K562 (cell line): ENCODE measurements around the gene CRY2. TPM values are rescaled to one million over a fixed set of nuclear protein-coding genes. Genes with fewer than 3 reads are reported as not detected.

Experiments used
- CREM ChIP-seq: IDR thresholded peaks from 2 replicates; pipeline ENCODE4 v1.6.1; 2014; ENCODE audit warnings: antibody characterized with exemption, low read depth
- EGR1 ChIP-seq: fragments of 450-650 bp; conservative IDR thresholded peaks from 2 replicates; pipeline ENCODE4 v1.6.1; 2017; ENCODE audit warnings: mild to moderate bottlenecking
- EZH2 ChIP-seq: IDR thresholded peaks from 2 replicates; pipeline ENCODE4 v1.6.1; 2012; ENCODE audit warnings: low read depth, mild to moderate bottlenecking, inconsistent platforms, low read length, borderline replicate concordance
- FOXJ3 ChIP-seq: sonication (generic); formaldehyde crosslinking; IDR thresholded peaks from 2 replicates; pipeline ENCODE4 v1.4.0; 2020; ENCODE audit warnings: mild to moderate bottlenecking, missing genetic modification reagents
- FOXK1 ChIP-seq: sonication (generic); formaldehyde crosslinking; IDR thresholded peaks from 2 replicates; pipeline ENCODE4 v1.8.0; 2022; ENCODE audit warnings: missing genetic modification reagents, mild to moderate bottlenecking, borderline replicate concordance
- HNRNPLL ChIP-seq: fragments of 200-400 bp; formaldehyde crosslinking; IDR thresholded peaks from 2 replicates; pipeline ENCODE4 v1.6.1; 2017; ENCODE audit warnings: low read length, low read depth, mild to moderate bottlenecking; ENCODE audit not compliant: poor library complexity, severe bottlenecking
- KLF16 ChIP-seq: IDR thresholded peaks from 2 replicates; pipeline ENCODE4 v1.6.1; 2016; ENCODE audit warnings: antibody characterized with exemption
- MAZ ChIP-seq, 2 experiments: fragments of 450-650 bp in 1 of 2; sonication (generic) in 1 of 2; formaldehyde crosslinking; IDR thresholded peaks in 1 of 2; conservative IDR thresholded peaks in 1 of 2; 2 replicates each; pipeline versions ENCODE4 v1.4.0 to v1.5.0; 2020; ENCODE audit warnings: mild to moderate bottlenecking in 1 of 2, missing genetic modification reagents in 1 of 2
- MCM3 ChIP-seq: fragments of 450-650 bp; IDR thresholded peaks from 2 replicates; pipeline ENCODE4 v1.6.1; 2016
- MCM5 ChIP-seq: fragments of 450-650 bp; IDR thresholded peaks from 2 replicates; pipeline ENCODE4 v1.6.1; 2016; ENCODE audit warnings: low read depth
- MYC ChIP-seq, 2 experiments: fragments of 250-450 bp in 1 of 2; sonication (Bioruptor Pico) in 1 of 2; IDR thresholded peaks; 2 replicates each; pipeline versions ENCODE4 v1.5.1 to v1.6.1; 2012 to 2021; ENCODE audit warnings: low read depth in 2 of 2, borderline replicate concordance in 1 of 2, improper control_type of control experiment in 1 of 2, low read length in 1 of 2, mild to moderate bottlenecking in 1 of 2, moderate library complexity in 1 of 2
- RB1 ChIP-seq: fragments of 450-650 bp; IDR thresholded peaks from 2 replicates; pipeline ENCODE4 v1.6.1; 2017; ENCODE audit warnings: low read depth, mild to moderate bottlenecking
- SIN3B ChIP-seq: fragments of 450-650 bp; IDR thresholded peaks from 2 replicates; pipeline ENCODE4 v1.6.1; 2017; ENCODE audit warnings: low read depth, mild to moderate bottlenecking, moderate library complexity
- SP1 ChIP-seq: sonication (generic); formaldehyde crosslinking; IDR thresholded peaks from 2 replicates; pipeline ENCODE4 v1.8.1; 2022; ENCODE audit warnings: mild to moderate bottlenecking, missing genetic modification reagents
- SRF ChIP-seq, 2 experiments: fragments of 250-450, 450-650 bp in 1 of 2; sonication (Bioruptor Pico) in 1 of 2; sonication (generic) in 1 of 2; formaldehyde crosslinking; IDR thresholded peaks; 2 replicates each; pipeline versions ENCODE4 v1.5.0 to v1.5.1; 2020 to 2022; ENCODE audit warnings: mild to moderate bottlenecking in 1 of 2, missing genetic modification reagents in 1 of 2
- ZBED1 ChIP-seq: IDR thresholded peaks from 2 replicates; pipeline ENCODE4 v1.6.1; 2014
- ZNF121 ChIP-seq: sonication (generic); formaldehyde crosslinking; conservative IDR thresholded peaks from 2 replicates; pipeline ENCODE4 v1.8.0; 2022; ENCODE audit warnings: missing genetic modification reagents
- ZNF146 ChIP-seq: IDR thresholded peaks from one replicate; pipeline ENCODE4 v1.6.1; 2018; ENCODE audit warnings: missing compliant biosample characterization; ENCODE audit not compliant: unreplicated experiment
- ZNF175 ChIP-seq: fragments of 200-800 bp; sonication (Bioruptor generic); IDR thresholded peaks from 2 replicates; pipeline ENCODE4 v1.6.1; 2016; ENCODE audit warnings: low read depth, mild to moderate bottlenecking, missing genetic modification characterization, missing compliant biosample characterization
- polyA plus RNA-seq, 8 experiments: library from polyadenylated mRNA; depleted of rRNA in 4 of 8; stranded (reverse) in 5 of 8; unstranded in 3 of 8; fragments of >200 nt; fragmentation: Nextera tagmentation in 2 of 8; fragmentation: Illumina TruSeq in 1 of 8; extraction: Ambion mirVana in 2 of 8; extraction: Trizol in 1 of 8; gene quantifications; 2 replicates each; pipeline versions ENCODE4 v1.2.1 to v1.2.3, GENCODE V29; 2011 to 2014; ENCODE audit warnings: inconsistent platforms in 1 of 8, missing spikeins in 1 of 8
- total RNA-seq, 7 experiments: library from RNA; depleted of rRNA in 6 of 7; stranded (reverse); fragments of >200 nt in 6 of 7; fragmentation: Illumina TruSeq in 2 of 7; extraction: Trizol in 2 of 7; gene quantifications; 2 replicates each; pipeline versions ENCODE4 v1.2.1 to v1.2.3, GENCODE V29; 2011 to 2021; ENCODE audit warnings: low replicate concordance in 1 of 7
- TF ChIP-seq, protein P1 (sequence below): fragments of 450-650 bp; IDR thresholded peaks from 2 replicates; pipeline ENCODE4 v1.6.1; 2018; ENCODE audit not compliant: partially characterized antibody
- TF ChIP-seq, protein P2 (sequence below): sonication (generic); formaldehyde crosslinking; IDR thresholded peaks from 2 replicates; pipeline ENCODE4 v1.8.0; 2022; ENCODE audit warnings: mild to moderate bottlenecking, missing genetic modification reagents
- TF ChIP-seq, protein P3 (sequence below), 2 experiments: fragments of 450-650 bp; IDR thresholded peaks; 2 replicates each; pipeline ENCODE4 v1.6.1; 2016

CRY2 gene
- total and polyA plus RNA-seq, 9 of the 15 experiments (the other 6 are each of a cell fraction or from before 2014, with no cell fraction given), result 2.3 to 23.9 (median 14.8) TPM

DNA sequence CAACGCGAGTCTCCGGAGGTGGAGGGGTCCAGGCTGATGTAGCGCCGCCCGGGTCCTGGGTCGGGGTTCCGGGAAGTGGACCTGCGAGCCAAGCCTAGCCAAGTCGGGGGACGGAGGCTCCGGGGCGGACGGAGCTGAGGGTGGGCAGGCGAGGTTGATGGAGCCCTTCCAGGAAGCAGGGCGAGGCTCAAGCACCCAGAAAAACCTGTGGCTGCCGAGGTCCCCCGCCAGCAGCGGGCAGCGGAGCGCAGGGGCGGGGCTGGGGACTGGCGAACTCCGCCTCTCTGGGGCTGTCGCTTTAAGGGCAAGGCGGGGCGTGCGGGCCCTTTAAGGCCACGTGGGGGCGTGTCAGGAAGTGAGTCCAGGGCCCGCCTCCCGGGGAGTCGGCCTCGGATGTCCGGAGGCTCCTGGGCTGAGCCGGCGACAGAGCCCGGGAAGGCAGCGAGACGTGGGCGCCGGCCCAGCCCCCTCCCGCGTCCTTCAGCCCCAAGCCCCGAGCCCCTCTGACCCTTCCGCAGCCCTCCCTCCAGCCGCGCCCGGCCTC lies 42.4 kb upstream of the CRY2 start, which contains the start of gene SLC35C1 (continued):
- TF ChIP-seq, protein P1, sequence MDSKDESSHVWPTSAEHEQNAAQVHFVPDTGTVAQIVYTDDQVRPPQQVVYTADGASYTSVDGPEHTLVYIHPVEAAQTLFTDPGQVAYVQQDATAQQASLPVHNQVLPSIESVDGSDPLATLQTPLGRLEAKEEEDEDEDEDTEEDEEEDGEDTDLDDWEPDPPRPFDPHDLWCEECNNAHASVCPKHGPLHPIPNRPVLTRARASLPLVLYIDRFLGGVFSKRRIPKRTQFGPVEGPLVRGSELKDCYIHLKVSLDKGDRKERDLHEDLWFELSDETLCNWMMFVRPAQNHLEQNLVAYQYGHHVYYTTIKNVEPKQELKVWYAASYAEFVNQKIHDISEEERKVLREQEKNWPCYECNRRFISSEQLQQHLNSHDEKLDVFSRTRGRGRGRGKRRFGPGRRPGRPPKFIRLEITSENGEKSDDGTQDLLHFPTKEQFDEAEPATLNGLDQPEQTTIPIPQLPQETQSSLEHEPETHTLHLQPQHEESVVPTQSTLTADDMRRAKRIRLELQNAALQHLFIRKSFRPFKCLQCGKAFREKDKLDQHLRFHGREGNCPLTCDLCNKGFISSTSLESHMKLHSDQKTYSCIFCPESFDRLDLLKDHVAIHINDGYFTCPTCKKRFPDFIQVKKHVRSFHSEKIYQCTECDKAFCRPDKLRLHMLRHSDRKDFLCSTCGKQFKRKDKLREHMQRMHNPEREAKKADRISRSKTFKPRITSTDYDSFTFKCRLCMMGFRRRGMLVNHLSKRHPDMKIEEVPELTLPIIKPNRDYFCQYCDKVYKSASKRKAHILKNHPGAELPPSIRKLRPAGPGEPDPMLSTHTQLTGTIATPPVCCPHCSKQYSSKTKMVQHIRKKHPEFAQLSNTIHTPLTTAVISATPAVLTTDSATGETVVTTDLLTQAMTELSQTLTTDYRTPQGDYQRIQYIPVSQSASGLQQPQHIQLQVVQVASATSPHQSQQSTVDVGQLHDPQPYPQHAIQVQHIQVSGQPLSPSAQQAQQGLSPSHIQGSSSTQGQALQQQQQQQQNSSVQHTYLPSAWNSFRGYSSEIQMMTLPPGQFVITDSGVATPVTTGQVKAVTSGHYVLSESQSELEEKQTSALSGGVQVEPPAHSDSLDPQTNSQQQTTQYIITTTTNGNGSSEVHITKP, result peak; percentile 42
- TF ChIP-seq, protein P2, sequence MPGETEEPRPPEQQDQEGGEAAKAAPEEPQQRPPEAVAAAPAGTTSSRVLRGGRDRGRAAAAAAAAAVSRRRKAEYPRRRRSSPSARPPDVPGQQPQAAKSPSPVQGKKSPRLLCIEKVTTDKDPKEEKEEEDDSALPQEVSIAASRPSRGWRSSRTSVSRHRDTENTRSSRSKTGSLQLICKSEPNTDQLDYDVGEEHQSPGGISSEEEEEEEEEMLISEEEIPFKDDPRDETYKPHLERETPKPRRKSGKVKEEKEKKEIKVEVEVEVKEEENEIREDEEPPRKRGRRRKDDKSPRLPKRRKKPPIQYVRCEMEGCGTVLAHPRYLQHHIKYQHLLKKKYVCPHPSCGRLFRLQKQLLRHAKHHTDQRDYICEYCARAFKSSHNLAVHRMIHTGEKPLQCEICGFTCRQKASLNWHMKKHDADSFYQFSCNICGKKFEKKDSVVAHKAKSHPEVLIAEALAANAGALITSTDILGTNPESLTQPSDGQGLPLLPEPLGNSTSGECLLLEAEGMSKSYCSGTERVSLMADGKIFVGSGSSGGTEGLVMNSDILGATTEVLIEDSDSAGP, result peak; percentile 97
- TF ChIP-seq ZNF121 (CRISPR knock-in tag) (no peak), HNRNPLL (peak; percentile 49), ZNF175 (CRISPR knock-in tag) (no peak), EGR1 (peak; percentile 54), KLF16 (0 out of 2 replicates have a peak, but pooled peaks have one; percentile 15), ZBED1 (no peak), FOXK1 (CRISPR knock-in tag) (no peak), FOXJ3 (CRISPR knock-in tag) (no peak), SRF (CRISPR knock-in tag; IDR thresholded peaks at IDR 0.05) (peak in 1 of 2 experiments; percentile 88; a peak in 2 of 4 replicates), SP1 (peak; percentile 92), MCM5 (no peak), ZNF146 (CRISPR knock-in tag) (no peak), MYC (IDR thresholded peaks at IDR 0.05; ENCODE audit: low read depth, low read length) (peak; percentile 72; the same call in 1 of the 2 replicates), MYC (CRISPR knock-in tag; IDR thresholded peaks at IDR 0.05; ENCODE audit: borderline replicate concordance, low read depth) (0 out of 2 replicates have a peak, but pooled peaks have one; percentile 35), CREM (peak; percentile 28; the same call in 1 of the 2 replicates), SIN3B (no peak), MCM3 (no peak), MAZ (CRISPR knock-in tag; conservative IDR thresholded peaks at IDR 0.05 in 1 of 2, IDR thresholded peaks at IDR 0.05 in 1 of 2) (peak; percentile 47 to 80; a peak in 3 of 4 replicates), EZH2 (no peak), RB1 (peak; percentile 57; the same call in 1 of the 2 replicates)
- TF ChIP-seq, protein P3, sequence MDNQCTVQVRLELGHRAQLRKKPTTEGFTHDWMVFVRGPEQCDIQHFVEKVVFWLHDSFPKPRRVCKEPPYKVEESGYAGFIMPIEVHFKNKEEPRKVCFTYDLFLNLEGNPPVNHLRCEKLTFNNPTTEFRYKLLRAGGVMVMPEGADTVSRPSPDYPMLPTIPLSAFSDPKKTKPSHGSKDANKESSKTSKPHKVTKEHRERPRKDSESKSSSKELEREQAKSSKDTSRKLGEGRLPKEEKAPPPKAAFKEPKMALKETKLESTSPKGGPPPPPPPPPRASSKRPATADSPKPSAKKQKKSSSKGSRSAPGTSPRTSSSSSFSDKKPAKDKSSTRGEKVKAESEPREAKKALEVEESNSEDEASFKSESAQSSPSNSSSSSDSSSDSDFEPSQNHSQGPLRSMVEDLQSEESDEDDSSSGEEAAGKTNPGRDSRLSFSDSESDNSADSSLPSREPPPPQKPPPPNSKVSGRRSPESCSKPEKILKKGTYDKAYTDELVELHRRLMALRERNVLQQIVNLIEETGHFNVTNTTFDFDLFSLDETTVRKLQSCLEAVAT (IDR thresholded peaks at IDR 0.05), result no peak
